ENCODE data around the gene EYS. TPM values are rescaled to one million over a fixed set of nuclear protein-coding genes. Genes with fewer than 3 reads are reported as not detected.
"Not testable (repeated sequence)": the region's sequence is repeated elsewhere in the genome, so short reads cannot be mapped to it uniquely, and the experiment has no call there.

Gene EYS
- total RNA-seq, 2 donors from 2014 or later, result not detected

DNA sequence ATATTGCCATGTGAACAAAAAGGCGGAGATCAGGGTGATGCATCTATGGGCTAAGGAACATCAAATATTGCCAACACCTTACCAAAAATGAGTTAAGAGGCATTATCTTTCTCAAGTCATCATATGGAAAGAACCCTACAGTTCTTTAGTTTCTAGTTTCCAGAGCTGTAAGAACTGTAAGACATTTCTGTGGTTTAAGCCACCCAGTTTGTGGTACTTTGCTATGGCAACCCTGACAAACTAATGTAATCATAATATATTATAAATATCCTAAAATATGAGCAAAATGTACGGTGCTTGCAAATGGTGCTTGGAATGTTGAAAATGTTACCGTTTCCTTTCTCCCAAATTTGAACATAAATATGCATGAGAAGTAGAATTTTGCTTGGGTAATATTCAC lies 1721.8 kb downstream of the EYS start:
- ATAC-seq, result no peak
- H3K4me1 Mint-ChIP-seq, result no peaks in the 10 kb centered on the region
- no peak overlapping the region for H3K27ac Mint-ChIP-seq
- no peaks in the 10 kb centered on the region for H3K36me3 Mint-ChIP-seq (ENCODE audit: low read depth)
- no peak for DNase-seq
- no peak overlapping the region for H3K4me3 Mint-ChIP-seq
- H3K9me3 ChIP-seq (ENCODE audit: control insufficient read depth, low read length, poor library complexity, severe bottlenecking), result no peaks in the 10 kb centered on the region
- H3K27me3 Mint-ChIP-seq, result no peaks in the 10 kb centered on the region

DNA sequence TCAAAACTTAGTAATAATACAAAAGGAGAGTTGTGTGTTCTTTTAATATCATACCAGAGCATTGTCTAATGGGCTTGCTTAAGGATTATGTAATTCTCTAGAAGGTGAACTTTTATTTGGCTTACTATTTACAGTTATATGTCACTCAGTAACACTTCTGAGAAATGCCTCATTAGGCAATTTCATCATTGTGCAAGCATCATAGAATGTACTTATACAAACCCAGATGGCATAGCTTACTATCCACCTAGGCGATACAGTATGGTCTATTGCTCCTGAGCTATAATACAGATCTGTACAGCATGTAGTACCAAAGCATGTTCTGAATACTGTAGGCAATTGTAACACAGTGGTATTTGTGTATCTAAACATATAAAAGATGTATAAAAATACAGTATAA lies 1731.3 kb downstream of the EYS start:
- H3K4me1 Mint-ChIP-seq, result no peaks in the 10 kb centered on the region
- H3K9me3 ChIP-seq (ENCODE audit: control insufficient read depth, low read length, poor library complexity, severe bottlenecking), result no peaks in the 10 kb centered on the region
- no peaks in the 10 kb centered on the region for H3K27me3 Mint-ChIP-seq
- no peak overlapping the region for H3K27ac Mint-ChIP-seq
- no peak overlapping the region for H3K4me3 Mint-ChIP-seq
- DNase-seq (no peak), ATAC-seq (no peak)
- H3K36me3 Mint-ChIP-seq (ENCODE audit: low read depth), result no peaks in the 10 kb centered on the region

DNA sequence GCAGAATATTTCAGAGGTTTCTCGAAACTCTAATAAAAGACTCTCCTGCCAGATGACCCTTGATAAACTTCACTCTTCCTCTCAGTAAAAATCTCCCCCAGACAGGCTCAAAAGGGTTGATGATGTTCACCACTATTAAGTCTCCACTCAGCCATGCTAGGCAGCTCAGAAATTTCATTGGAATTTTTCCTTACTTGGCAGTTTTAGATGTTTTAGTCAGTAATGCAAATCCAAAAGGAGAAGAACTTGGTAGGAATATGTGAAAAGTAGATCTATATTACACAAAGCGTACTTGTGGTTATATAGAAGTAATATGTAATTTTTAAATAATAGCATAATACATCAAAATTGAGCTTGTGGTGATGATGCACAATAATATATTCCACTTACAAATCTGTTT lies 1738.4 kb downstream of the EYS start:
- ATAC-seq (no peak), DNase-seq (no peak)
- H3K9me3 ChIP-seq (ENCODE audit: control insufficient read depth, low read length, poor library complexity, severe bottlenecking), result no peaks in the 10 kb centered on the region
- H3K27me3 Mint-ChIP-seq, result no peaks in the 10 kb centered on the region
- no peaks in the 10 kb centered on the region for H3K4me1 Mint-ChIP-seq
- no peak overlapping the region for H3K4me3 Mint-ChIP-seq
- H3K27ac Mint-ChIP-seq, result no peak overlapping the region
- no peaks in the 10 kb centered on the region for H3K36me3 Mint-ChIP-seq (ENCODE audit: low read depth)

DNA sequence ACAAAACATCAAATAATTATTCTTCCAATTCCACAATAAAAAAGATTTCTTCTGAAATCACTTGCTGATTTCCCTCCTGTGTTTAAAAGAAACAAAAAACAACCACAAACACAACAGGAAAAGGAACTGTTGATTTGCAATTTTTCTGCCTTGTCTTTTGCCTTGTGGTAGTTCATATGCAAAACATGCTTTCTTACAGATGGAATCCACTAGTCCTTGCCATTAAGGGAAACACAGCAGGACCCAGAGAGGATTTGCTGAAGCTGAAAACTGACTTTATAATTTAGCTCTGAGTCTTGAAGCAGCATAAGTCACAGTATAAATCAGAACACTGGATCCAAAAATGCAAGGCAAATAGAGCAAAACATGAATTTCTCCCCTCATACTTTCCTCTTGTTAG lies 1742.7 kb downstream of the EYS start:
- H3K36me3 Mint-ChIP-seq (ENCODE audit: low read depth), result no peaks in the 10 kb centered on the region
- H3K27ac Mint-ChIP-seq, result no peak overlapping the region
- H3K27me3 Mint-ChIP-seq, result no peaks in the 10 kb centered on the region
- H3K4me3 Mint-ChIP-seq, result no peak overlapping the region
- no peaks in the 10 kb centered on the region for H3K9me3 ChIP-seq (ENCODE audit: control insufficient read depth, low read length, poor library complexity, severe bottlenecking)
- no peak for ATAC-seq
- DNase-seq, result no peak
- no peaks in the 10 kb centered on the region for H3K4me1 Mint-ChIP-seq

DNA sequence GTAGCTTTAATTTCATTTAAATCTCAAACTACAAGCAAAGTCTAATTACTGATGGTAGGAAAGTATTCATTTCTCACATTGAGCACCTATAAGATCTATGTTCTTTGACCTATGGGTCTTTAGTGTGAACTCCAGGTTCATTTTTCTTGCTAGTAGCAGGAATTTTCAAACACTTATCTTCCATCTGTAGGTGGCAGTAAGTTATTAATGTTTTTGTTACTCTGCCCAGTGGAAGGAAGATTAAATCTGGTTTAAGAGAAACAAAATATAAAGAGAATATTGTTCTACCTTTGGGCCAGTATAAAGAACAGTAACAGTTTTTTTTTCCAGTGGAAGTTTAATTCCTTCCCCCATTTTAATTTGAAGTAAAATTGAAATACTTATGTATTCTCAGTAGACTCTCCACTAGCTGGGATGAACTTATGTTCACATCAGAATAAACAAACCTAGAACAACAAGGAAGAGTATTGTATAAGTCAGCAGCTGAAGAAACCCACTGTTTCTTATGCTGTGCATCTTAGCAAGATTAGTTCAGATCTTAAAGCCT lies 1743.2 kb downstream of the EYS start:
- no peak overlapping the region for H3K27ac Mint-ChIP-seq
- H3K36me3 Mint-ChIP-seq (ENCODE audit: low read depth), result no peaks in the 10 kb centered on the region
- H3K4me3 Mint-ChIP-seq, result no peak overlapping the region
- no peaks in the 10 kb centered on the region for H3K9me3 ChIP-seq (ENCODE audit: control insufficient read depth, low read length, poor library complexity, severe bottlenecking)
- H3K4me1 Mint-ChIP-seq, result no peaks in the 10 kb centered on the region
- DNase-seq, result no peak
- ATAC-seq, result no peak
- no peaks in the 10 kb centered on the region for H3K27me3 Mint-ChIP-seq

DNA sequence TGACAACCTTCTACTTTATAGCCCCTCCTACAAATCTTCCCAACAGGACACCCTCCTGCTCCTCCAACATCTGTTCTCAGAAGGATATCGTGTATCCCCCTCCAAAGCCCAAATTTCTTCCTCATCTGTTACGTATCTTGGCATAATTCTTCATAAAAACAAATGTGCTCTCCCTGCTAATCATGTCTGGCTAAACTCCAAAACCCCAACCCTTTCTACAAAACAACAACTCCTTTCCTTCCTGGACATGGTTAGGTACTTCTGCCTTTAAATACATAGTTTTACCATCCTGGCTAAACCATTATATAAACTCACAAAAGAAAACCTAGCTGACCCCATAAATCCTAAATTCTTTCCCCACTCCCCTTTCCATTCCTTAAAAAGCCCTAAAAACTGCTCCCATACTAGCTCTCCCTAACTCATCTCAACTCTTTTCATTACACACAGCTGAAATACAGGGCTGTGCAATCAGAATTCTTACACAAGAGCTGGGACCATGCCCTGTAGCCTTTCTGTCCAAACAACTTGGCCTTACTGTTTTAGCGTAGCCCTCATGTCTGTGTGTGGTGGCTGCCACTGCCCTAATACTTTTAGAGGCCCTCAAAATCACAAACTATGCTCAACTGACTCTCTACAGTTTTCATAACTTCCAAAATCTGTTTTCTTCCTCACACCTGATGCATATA lies 1753.5 kb downstream of the EYS start:
- H3K4me3 Mint-ChIP-seq; DNase-seq; H3K36me3 Mint-ChIP-seq (ENCODE audit: low read depth); H3K27me3 Mint-ChIP-seq; ATAC-seq; H3K9me3 ChIP-seq (ENCODE audit: control insufficient read depth, low read length, poor library complexity, severe bottlenecking); H3K27ac Mint-ChIP-seq; H3K4me1 Mint-ChIP-seq: not testable (repeated sequence)

DNA sequence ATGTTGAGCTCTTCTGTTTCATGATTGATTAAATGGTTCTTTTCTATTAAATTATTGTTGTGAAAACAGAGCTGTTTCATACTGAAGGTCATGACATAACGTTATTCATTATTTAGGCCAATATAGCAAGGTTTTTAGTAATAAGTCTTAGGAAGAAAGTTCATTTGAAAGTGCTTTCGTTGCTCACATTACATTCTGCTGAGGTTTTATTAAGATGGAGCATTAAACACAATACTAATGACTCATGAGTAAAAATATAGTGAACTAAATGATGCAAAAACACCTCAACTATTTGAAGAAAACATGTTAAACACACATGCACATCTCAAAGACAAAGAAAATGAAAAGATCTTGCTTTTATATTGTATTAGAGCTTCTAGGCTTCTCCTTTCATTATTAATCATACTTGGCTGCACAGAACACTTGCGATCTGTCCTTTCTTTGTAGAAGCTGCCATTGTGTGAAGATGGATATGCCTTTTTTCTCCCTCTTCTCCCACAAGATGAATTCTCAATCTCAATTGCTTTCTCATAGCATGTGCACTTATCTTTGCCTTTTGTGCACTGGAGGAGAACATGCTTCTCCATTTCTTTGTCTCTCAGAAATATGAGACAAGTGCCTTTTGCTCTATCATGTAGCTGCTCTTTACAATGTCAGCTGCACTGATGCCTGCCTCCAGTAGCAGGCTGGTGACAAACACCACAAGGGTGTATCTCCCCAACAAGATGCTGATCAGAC lies 1759.1 kb downstream of the EYS start:
- Mint-ChIP-seq H3K36me3 (ENCODE audit: low read depth) (no peaks in the 10 kb centered on the region), H3K4me3 (no peak overlapping the region), H3K27ac (no peak overlapping the region), H3K4me1 (no peaks in the 10 kb centered on the region), H3K27me3 (no peaks in the 10 kb centered on the region)
- H3K9me3 ChIP-seq (ENCODE audit: control insufficient read depth, low read length, poor library complexity, severe bottlenecking), result no peaks in the 10 kb centered on the region
- ATAC-seq, result no peak
- no peak for DNase-seq

DNA sequence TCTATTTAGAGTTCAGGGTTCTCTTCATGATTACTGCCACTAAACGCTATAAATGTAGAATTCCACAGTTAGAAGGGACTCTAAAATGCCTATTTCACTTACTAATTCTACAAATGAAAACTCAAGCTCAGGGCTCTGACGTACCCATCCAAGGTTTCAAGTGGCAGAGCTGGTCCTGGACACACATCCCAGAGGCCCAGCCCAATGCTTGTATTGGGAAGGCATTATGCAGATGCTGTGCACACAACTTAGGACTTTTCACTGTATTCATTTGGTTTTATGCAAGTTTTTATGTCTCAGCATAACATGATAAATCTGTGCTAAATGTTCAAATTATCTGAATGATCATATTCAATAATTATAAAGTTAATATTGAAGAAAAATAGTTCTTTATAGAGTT lies 1761.0 kb downstream of the EYS start:
- H3K36me3 Mint-ChIP-seq (ENCODE audit: low read depth), result no peaks in the 10 kb centered on the region
- H3K27me3 Mint-ChIP-seq, result no peaks in the 10 kb centered on the region
- no peak overlapping the region for H3K4me3 Mint-ChIP-seq
- ATAC-seq (no peak), DNase-seq (no peak)
- no peaks in the 10 kb centered on the region for H3K9me3 ChIP-seq (ENCODE audit: control insufficient read depth, low read length, poor library complexity, severe bottlenecking)
- no peak overlapping the region for H3K27ac Mint-ChIP-seq
- H3K4me1 Mint-ChIP-seq, result no peaks in the 10 kb centered on the region

DNA sequence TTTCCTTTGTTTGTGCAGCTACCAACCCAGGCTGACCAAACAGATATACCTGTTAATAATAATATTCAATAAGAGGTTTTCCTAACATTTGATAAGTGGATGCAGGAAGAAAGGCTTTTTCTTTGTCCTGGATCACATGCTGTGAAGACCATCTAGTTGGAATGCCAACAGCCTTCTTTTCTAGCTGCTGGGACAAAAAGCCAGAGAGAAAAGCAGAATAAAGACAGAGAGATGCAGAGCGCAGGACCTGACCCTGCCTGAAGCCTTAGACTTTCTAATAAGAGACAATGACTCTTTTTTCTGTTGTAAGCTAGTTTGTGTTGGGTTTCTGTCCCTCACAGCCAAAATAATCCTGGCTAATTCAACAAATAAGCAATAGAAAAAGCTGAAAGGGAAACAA lies 1763.2 kb downstream of the EYS start:
- H3K27ac Mint-ChIP-seq, result no peak overlapping the region
- no peak for ATAC-seq
- no peaks in the 10 kb centered on the region for H3K36me3 Mint-ChIP-seq (ENCODE audit: low read depth)
- no peaks in the 10 kb centered on the region for H3K27me3 Mint-ChIP-seq
- H3K4me3 Mint-ChIP-seq, result no peak overlapping the region
- no peaks in the 10 kb centered on the region for H3K4me1 Mint-ChIP-seq
- no peaks in the 10 kb centered on the region for H3K9me3 ChIP-seq (ENCODE audit: control insufficient read depth, low read length, poor library complexity, severe bottlenecking)
- DNase-seq, result no peak

DNA sequence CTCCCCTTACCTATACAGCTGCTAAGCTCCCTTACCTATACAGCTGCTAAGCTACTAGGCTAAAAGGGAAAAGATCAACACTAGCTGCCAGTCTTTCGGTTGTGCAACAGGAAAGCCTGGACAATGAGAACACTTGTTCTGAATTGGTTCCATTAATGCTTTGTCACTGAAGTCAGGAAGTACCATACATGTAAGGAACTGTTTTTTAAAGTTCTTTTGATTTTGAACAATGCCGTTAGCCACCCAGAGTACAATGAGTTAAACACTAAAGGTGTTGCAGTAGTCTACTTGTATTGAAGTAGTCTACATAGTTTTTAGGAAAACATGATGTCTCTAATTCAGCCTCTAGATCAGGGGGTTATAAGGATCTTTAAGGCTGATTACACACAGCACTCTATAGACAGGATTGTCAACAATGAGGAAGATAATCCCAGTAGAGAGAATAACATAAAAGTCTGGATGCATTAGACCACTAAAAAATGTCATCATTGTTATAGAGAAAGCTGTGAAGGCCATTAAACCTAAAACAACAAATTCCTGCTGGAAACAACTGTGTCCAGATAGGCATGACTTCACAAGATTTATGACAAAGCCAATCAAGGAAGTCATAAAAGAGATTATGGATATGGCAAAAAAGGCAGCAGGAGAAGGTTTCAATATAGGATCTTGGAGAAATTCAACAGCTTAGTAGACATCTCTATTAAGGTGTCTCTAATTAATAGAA lies 1765.1 kb downstream of the EYS start:
- Mint-ChIP-seq H3K4me3 (no peak overlapping the region), H3K27ac (no peak overlapping the region), H3K36me3 (ENCODE audit: low read depth) (no peaks in the 10 kb centered on the region), H3K4me1 (no peaks in the 10 kb centered on the region), H3K27me3 (no peaks in the 10 kb centered on the region)
- no peak for ATAC-seq
- H3K9me3 ChIP-seq (ENCODE audit: control insufficient read depth, low read length, poor library complexity, severe bottlenecking), result no peaks in the 10 kb centered on the region
- DNase-seq, result no peak

DNA sequence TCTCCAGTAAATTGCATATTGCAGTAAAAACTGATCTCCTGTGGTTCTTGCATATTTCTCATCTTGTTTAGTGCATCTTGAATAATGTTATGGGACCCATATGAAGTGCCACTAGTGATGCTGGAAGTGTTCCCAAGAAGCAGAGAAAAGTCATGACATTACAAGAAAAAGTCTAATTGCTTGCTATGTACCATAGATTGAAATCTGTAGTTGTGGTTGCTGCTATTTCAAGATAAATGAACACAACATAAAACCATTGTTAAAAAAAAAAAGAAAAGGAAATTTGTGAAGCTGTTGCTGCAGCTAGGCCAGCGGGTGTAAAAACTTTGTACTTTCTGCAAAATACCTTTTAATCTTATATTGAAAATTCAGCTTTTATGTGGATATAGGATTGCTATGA lies 1767.0 kb downstream of the EYS start:
- no peaks in the 10 kb centered on the region for H3K4me1 Mint-ChIP-seq
- H3K9me3 ChIP-seq (ENCODE audit: control insufficient read depth, low read length, poor library complexity, severe bottlenecking), result no peaks in the 10 kb centered on the region
- DNase-seq (no peak), ATAC-seq (no peak)
- no peaks in the 10 kb centered on the region for H3K36me3 Mint-ChIP-seq (ENCODE audit: low read depth)
- no peak overlapping the region for H3K27ac Mint-ChIP-seq
- H3K4me3 Mint-ChIP-seq, result no peak overlapping the region
- no peaks in the 10 kb centered on the region for H3K27me3 Mint-ChIP-seq

DNA sequence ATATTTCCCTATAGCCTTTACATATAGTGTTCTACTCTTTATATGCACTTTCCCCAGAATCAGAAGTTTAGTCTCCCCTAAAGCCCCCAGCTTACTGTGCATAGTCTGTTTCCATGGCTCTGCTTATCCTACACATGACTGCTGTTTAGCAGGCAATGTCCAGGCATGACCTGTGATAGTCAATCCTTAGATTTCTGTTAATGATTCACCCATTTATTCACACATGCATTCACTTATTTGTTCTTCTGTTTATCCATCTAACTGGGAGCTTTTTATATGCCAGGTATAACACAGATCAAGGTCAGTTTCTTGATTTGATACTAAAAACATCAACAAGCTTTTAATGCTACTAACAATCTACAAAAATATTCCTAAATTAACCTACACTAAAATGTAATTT lies 1770.6 kb downstream of the EYS start:
- no peak for DNase-seq
- no peaks in the 10 kb centered on the region for H3K9me3 ChIP-seq (ENCODE audit: control insufficient read depth, low read length, poor library complexity, severe bottlenecking)
- Mint-ChIP-seq H3K27ac (no peak overlapping the region), H3K4me3 (no peak overlapping the region), H3K36me3 (ENCODE audit: low read depth) (no peaks in the 10 kb centered on the region), H3K4me1 (no peaks in the 10 kb centered on the region), H3K27me3 (no peaks in the 10 kb centered on the region)
- no peak for ATAC-seq

DNA sequence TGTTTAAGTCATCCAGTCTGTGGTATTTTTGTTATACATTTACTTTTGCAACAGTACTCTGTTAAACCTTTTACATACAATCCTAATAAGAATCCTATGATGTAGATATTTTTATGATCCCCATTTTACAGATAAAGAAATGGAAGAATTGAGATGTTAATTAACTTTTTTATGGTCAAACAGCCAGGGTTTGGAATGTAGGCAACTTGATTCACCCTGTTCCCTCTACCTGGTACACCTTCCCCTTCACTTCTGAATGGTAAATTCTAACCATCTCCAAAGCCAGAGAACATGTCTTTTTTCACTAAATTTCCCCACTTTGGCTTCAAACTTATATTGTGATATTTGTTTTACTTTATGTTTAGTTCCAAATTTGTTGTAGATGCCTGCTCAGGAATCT lies 1771.3 kb downstream of the EYS start:
- no peaks in the 10 kb centered on the region for H3K9me3 ChIP-seq (ENCODE audit: control insufficient read depth, low read length, poor library complexity, severe bottlenecking)
- Mint-ChIP-seq H3K4me3 (no peak overlapping the region), H3K36me3 (ENCODE audit: low read depth) (no peaks in the 10 kb centered on the region), H3K4me1 (no peaks in the 10 kb centered on the region), H3K27ac (no peak overlapping the region), H3K27me3 (no peaks in the 10 kb centered on the region)
- ATAC-seq (no peak), DNase-seq (no peak)
